Sciatic nerve (tissue), 2 donors: Measurements from ENCODE around the gene APOBEC3A. TPM values are rescaled to one million over a fixed set of nuclear protein-coding genes. Genes with fewer than 3 reads are reported as not detected.
"Not testable (repeated sequence)": the region's sequence is repeated elsewhere in the genome, so short reads cannot be mapped to it uniquely, and the experiment has no call there.

Experiments
- ATAC-seq: fragments of 200-7000 bp; cut with Tn5 transposase; one replicate; pipeline ENCODE4 v1.9.1; 2020; ENCODE audit warnings: mild to moderate bottlenecking, moderate library complexity
- DNase-seq: peaks from one replicate; pipeline ENCODE4 v3.0.0-alpha.2; 2020; ENCODE audit warnings: low spot score
- intact Hi-C: fragments of 100-400 bp; cut with DNase I; formaldehyde crosslinking; loops from one replicate; pipeline ENCODE4 v1.14.2; 2022
- total RNA-seq: library from RNA; stranded (reverse); fragmentation: NEBNext Ultra II Directional; extraction: Animal tissue kit (Norgen Biotek cat#: 25700); gene quantifications from one replicate; pipeline ENCODE4 v1.2.1, GENCODE V29; 2021
- donor health status: DM: no; HTN: no; CAD: no.
- donor health status: DM: no; HTN: no; CAD: no.

The APOBEC3A gene
- total RNA-seq, 1 donor from 2014 or later, result 9.3 TPM

GRCh38 chr22:38955250-38955905 lies 2.0 kb upstream of the APOBEC3A start:
- DNase-seq, result no peak
- intact Hi-C loops, result no loop called here
- ATAC-seq, result no peak

GRCh38 chr22:38955926-38956325 lies 1.5 kb upstream of the APOBEC3A start:
- intact Hi-C loops, result no loop called here
- ATAC-seq, result no peak
- no peak for DNase-seq

GRCh38 chr22:38956551-38956950 lies 858 bp upstream of the APOBEC3A start:
- ATAC-seq, result no peak

DNA sequence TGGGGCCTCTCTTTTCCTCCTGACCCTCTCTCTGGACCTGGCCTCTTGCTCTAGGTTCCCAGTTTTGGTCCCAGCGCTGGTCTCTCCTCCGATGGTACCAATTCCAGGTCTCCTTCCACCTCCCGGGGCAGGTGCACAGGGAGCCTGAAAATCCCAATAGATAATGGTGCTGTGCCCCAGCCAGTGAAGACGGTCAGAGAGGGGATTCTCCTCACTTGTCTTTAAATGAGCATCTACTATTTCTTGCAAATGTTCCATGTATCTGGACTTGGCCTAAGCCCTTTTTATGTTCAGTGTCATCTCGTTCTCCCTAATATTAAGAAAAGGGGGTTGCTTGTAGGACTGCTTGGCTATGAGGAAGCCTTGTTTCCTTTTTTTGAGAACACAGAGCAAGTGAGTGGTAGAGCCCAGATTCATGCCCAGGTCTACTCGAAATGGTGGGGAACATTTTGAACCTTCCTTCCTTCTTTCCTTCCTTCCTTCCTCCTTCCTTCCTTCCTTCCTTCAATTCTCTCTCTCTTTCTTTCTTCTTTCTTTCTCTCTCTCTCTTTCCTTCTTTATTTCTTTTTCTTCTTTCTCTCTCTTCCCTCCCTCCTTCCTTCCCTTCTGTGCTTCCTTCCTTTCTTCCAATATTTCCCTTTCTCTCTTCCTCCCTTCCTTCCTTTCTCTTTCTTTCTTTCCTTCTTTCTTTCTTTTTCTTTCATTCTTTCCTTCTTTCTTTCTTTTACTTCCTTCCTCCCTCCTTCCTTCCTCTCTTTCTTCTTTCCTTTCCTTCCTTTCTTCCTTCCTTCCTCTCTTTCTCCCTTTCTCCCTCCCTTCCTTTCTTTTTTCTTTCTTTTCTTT lies 620 bp downstream of the APOBEC3A start:
- DNase-seq, result no peak
- intact Hi-C loops, result no loop called here
- ATAC-seq, result no peak

More at GRCh38 chr22:38956551-38956950, 858 bp upstream of the APOBEC3A start:
- no peak for DNase-seq
- intact Hi-C loops, result no loop called here

DNA sequence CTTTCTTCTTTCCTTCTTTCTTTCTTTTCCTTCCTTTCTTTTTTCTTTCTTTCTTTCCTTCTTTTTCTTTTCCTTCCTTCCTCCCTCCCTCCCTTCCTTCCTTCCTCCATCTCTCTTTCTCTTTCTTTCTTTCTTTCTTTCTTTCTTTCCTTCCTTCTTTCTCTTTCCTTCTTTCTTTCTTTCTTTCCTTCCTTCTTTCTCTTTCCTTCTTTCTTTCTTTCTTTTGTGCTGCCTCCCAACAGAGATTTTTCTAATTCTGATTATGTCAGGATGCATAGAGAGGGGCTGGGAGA lies 1.2 kb downstream of the APOBEC3A start:
- intact Hi-C loops, DNase-seq, ATAC-seq: not testable (repeated sequence)

GRCh38 chr22:38959590-38959989 lies 2.2 kb downstream of the APOBEC3A start:
- DNase-seq, result no peak
- intact Hi-C loops, result loop anchor here (1.0 kb wide), 1 partner anchor 34 kb away; no protein-coding TSS in a partner anchor
- no peak for ATAC-seq

DNA sequence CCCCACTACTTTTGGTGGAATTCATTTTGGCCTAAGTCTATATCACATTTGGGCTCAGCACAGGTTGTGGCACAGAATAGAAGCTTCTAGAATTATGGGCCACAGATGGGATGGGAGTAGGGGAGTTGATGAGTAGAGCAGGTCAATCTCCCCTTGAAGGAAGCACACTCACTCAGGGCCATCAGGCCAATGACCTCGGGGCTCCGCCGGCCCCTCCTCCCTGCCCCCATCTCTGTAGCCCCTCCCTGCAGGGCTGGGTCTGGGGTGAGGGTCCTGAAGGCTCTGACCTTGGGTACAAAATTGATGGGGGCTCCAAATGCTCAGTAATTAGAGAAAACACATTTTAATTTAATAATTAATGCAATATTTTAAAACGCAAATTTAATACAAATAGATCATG lies 3.3 kb downstream of the APOBEC3A start:
- ATAC-seq, DNase-seq, intact Hi-C loops: not testable (repeated sequence)

DNA sequence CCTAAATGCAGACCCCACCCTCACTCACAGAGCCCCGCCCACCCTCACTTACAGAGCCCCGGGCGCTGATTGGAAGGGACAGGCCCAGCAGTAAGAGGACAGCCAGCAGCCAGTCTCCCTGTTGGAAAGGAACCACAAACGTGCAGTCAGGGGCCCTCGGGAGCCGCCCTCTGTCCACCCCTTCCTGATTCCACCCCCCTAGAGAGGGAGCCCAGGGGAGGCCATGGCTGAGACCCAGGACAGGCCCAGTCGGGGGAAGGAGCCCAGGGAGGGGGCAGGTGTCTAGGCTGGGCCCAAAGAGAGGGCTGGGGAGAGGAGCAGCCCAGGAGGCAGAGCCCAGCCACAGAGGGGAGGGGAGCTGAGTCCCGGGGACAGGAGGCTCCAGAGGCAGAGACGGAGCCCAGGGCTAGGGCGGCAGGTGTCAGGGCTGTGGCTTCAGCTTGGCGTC lies 5.9 kb downstream of the APOBEC3A start:
- intact Hi-C loops, ATAC-seq, DNase-seq: not testable (repeated sequence)

DNA sequence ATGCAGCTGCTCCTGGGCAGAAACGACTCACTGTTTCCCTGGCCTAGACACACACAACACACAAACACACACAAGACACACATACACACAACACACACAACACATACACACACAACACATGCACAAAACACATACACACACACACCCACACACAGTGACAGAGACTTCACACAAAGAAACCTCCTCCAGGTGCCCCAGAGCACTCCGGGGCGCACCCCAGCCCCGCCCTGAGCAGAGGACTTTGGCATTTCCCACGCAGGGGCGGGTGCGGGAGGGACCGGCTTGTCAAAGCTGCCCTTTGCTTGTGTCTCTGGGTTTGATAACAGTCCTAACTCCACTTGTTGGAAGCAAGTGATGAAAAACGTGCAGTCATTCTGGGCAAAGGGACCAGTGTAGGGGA lies 6.5 kb downstream of the APOBEC3A start:
- DNase-seq (no peak), ATAC-seq (no peak)
- intact Hi-C loops, result no loop called here

DNA sequence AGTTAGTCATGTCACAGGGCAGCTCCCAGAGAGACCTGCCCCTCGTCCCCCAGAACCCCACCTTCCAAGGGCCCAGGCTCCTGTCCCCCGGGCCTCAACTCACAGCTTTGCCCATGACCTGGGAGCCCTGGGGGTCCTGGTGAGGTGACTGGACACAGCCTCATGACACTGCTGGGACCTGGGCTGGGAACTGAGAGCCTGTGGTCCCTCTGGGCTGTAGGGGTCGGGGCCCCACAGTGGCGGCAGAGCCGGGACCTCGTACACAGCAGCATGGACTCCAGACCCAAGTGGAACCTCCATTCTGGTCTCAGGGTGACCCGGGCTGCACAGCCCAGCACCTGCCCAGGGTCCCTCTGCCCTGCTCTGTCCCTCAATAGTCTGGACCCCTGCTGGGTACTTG lies 6.9 kb downstream of the APOBEC3A start:
- no peak for ATAC-seq
- no peak for DNase-seq
- intact Hi-C loops, result no loop called here

DNA sequence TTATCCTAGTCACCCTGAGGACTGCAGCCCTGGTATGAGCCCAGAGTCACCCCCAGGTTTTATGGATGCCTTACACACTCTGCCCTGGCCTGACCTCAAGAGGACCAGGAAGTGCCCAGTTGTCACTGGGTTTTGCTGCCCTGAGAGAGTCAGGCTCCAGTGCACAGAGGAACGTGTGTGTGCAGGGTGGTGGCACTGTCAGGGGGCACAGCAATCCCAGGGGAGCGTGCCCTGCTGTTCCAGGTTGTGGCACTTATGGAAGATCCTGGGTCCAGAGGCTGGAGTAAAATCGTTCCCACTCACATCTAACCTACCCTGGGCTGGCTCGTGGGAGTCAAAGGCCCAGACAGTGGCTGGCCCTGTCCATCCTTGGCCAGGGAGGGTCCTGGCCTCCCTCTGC lies 7.6 kb downstream of the APOBEC3A start:
- no peak for DNase-seq
- no peak for ATAC-seq
- intact Hi-C loops, result no loop called here

DNA sequence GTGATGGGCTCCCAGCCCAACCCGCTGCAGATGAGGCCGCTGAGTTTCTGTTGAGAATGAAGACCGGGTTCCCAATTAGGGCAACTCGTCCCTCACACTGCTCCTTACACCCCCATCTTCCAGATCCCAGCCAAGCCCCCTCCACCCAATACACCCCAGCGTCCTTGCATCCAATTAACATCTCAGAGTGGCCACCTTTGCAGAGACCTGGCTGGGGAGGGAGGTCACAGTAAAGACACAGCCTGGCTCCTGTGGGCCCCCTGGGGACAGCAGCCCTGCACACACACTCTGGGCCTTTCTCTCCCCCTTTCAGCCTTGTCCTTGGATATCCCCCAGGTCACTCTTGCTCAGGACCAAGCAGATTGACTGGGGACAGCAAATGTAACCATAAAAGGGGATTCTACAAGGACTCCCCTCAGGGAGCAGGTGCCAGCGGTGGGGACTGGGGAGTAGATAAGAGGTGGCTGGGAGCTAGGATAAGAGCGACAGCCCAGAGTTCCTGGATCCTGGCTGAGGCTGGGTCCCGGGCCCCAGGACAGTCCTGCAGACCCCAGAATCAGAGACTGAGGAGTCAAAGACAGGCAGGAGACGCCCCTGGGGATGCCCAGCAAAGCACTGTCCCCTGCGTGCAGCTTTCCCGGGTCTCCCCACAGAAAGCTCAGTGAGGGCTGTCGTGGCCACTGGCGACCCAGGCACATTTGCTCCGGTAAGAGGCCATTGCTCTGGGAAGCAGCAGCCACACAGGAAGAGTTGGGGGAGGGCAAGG lies 8.4 kb downstream of the APOBEC3A start:
- DNase-seq (no peak), ATAC-seq (no peak)
- intact Hi-C loops, result no loop called here

DNA sequence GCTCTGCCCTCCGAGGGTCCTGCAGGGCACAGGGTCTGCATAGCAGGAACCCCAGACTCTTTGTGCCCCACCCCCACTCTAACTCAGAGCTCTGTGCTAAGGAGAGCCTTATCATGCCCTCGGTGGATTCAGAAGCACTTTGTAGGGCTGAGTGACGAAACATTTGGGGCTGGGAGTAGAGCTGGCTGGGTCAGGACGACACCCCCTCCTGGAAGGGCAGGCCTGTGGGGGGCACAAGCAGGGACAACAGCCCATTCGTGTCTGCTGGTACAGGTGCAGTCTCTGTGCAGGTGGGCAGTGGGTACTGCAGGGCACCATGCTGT lies 8.9 kb downstream of the APOBEC3A start:
- intact Hi-C loops, result no loop called here
- no peak for ATAC-seq

DNA sequence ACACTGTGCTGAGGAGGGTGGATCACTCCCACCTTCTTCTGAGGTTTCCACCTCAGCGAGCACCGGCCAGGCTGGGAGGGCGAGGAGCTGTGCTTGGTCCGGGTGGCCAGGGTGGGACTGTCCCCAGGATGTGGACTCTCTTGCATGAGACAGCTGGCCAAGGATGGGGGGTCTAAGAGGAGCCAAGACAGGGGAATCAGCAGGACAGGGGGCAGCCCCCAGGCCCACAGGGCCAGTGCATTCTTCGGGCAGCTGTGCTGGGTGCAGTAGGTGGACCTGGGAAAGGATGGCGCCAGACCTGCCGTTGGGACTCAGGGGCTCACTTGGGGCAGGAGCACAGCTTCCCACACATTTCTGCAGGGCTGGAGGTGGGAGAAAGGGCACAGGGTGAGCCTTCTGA lies 9.5 kb downstream of the APOBEC3A start:
- ATAC-seq, result no peak
- intact Hi-C loops, result no loop called here
- no peak for DNase-seq

More for the DNA sequence above, 8.9 kb downstream of the APOBEC3A start:
- no peak for DNase-seq

- no peak for DNase-seq
- intact Hi-C loops, result no loop called here
- ATAC-seq, result peak; percentile 76
These were observed 10.3 kb downstream of the APOBEC3A start for GRCh38 chr22:38967451-38968450.

DNA sequence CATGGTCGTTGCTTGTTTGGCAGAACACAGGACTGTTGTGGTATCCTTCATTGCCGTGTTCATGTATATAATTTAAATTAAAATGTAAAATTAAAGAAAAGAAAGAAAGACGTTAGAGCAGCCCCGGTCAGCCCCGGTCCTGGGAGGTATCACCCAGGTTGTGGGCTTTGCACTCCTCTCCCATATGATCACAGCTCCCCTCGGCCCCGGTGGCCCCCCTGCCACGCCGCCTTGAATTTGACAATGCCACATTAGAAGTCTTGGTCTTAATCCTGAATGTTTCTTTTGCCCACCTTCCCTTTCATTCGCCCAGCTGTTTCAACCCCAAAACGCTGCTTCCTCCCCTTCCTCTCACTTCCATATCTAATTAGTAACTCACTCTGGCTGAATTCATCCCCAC lies 11.4 kb downstream of the APOBEC3A start:
- no peak for DNase-seq
- intact Hi-C loops, result no loop called here
- ATAC-seq, result no peak

GRCh38 chr22:38970551-38970950 lies 13.1 kb downstream of the APOBEC3A start:
- intact Hi-C loops, result no loop called here
- ATAC-seq (no peak), DNase-seq (no peak)

DNA sequence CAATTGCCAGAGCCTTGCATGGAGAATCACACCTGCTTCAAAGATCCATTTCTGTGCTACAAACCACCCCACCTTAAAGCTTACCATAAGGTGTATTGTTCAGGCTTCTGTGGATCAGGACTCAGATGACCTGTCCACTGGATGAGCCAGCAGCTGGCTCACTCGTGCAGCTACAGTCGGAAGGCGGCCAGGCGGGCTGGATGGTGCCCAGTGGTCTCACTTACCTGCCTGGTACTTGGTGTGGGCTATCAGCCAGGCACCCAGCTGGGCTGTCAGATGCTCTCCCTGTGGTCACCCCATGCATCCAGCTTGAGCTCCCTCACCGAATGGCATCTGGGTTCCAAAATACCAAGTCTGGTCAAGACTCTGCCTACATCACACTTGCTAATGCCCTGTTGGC lies 13.8 kb downstream of the APOBEC3A start:
- intact Hi-C loops, result no loop called here
- ATAC-seq, result no peak
- no peak for DNase-seq

GRCh38 chr22:38971791-38972190 lies 14.4 kb downstream of the APOBEC3A start:
- ATAC-seq (no peak), DNase-seq (no peak)
- intact Hi-C loops, result no loop called here
